ENCODE measurements around the gene SLAMF7. TPM values are rescaled to one million over a fixed set of nuclear protein-coding genes. Genes with fewer than 3 reads are reported as not detected.

Gene SLAMF7
- total and polyA plus RNA-seq, 10 of the 15 experiments (the other 5 are each of a cell fraction or from before 2014, with no cell fraction given) = 66.6 to 284 (median 108) TPM

DNA sequence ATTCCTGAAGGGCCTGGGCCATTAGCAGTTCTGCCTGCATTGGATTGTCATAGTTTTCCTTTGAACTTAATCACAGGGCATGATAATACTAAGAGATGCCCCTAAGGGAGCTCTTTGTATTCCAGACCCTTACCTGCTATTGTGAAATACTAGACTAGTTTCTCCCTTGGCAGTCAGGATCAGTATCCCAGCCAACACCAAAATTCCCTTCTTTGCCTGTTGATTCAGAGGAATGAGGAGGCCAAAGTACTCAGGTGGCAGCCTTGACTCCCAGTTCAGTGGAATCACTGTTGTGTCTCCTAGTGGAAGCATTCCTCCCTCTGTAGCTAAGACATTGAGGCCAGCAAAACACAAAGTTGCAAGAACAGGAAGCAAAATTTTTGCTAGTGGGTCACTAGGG is 20.7 kb downstream of the SLAMF7 start:
- intact Hi-C loops (cut with micrococcal nuclease; ENCODE audit: unreplicated experiment) = no loop called here
- in situ Hi-C loops (cut with MboI) = no loop called here
- no TSS peak for BruUV-seq (replicated peaks)

GRCh38 chr1:160761046-160761445 is 22.0 kb downstream of the SLAMF7 start:
- in situ Hi-C loops (cut with MboI) = no loop called here
- no peak overlapping the region for H2AFZ ChIP-seq (ENCODE audit: control insufficient read depth, low read depth, low read length)
- FAIRE-seq = no peak
- WGBS (ENCODE audit: insufficient coverage, insufficient replicate concordance, low lambda C conversion rate, missing lambda C conversion rate) = 76% methylated on average over 4 of the region's 4 CpGs
- peaks cover 9% of the 10 kb centered on the region for H3K4me1 ChIP-seq (ENCODE audit: control insufficient read depth, insufficient read depth, low read length)
- ChIA-PET POLR2A (interaction anchor here (1.4 kb wide), 1 partner anchor 22 kb away, joined by 3 read pairs; the partner anchor contains the start of gene SLAMF7), SMC1A (ENCODE audit: uncharacterized antibody, unreplicated experiment) (interaction anchor here (0.5 to 14.2 kb wide), 4 partner anchors 6 to 45 kb away, joined by 3 to 301 read pairs (median 56); no protein-coding TSS in a partner anchor), RAD21 (ENCODE audit: unreplicated experiment) (interaction anchor here (1.6 kb wide), 1 partner anchor 17 kb away, joined by 3 read pairs; no protein-coding TSS in a partner anchor), CTCF (interaction anchor here (1.6 to 2.6 kb wide), 3 partner anchors 7 to 16 kb away, joined by 3 to 10 read pairs (median 6); no protein-coding TSS in a partner anchor)
- no peak for DNase-seq (ENCODE audit: low read depth, low spot score)
- no peaks in the 10 kb centered on the region for H3K36me3 ChIP-seq (ENCODE audit: control insufficient read depth in 2 of 2, insufficient read depth in 2 of 2, low read length in 1 of 2)
- intact Hi-C loops (cut with micrococcal nuclease; ENCODE audit: unreplicated experiment) = no loop called here
- no peaks in the 10 kb centered on the region for H3K79me2 ChIP-seq (ENCODE audit: control insufficient read depth, insufficient read depth, low read length)
- no peaks in the 10 kb centered on the region; the same call in 2 of the 3 replicates for H3K9me3 ChIP-seq (replicated peaks; ENCODE audit: control insufficient read depth, insufficient read depth, low read length)
- no peak overlapping the region for H3K4me2 ChIP-seq (ENCODE audit: control insufficient read depth, insufficient read depth)
- no peaks in the 10 kb centered on the region for H4K20me1 ChIP-seq (ENCODE audit: control insufficient read depth, insufficient read depth)
- no peak overlapping the region for H3K9ac ChIP-seq (ENCODE audit: control insufficient read depth, insufficient read depth, low read length)
- BruUV-seq (replicated peaks) = no TSS peak
- no peak for TF ChIP-seq EED (IDR thresholded peaks at IDR 0.05; ENCODE audit: low read depth)
- no peak overlapping the region for H3K4me3 ChIP-seq
- H3K27ac ChIP-seq (ENCODE audit: control insufficient read depth, insufficient read depth) = no peak overlapping the region
- no peaks in the 10 kb centered on the region for H3K27me3 ChIP-seq (replicated peaks in 1 of 2; ENCODE audit: control insufficient read depth in 2 of 2, insufficient read depth in 2 of 2, low read length in 1 of 2)
- ATAC-seq = no peak

More for the DNA sequence above, 20.7 kb downstream of the SLAMF7 start:
- ChIA-PET CTCF (interaction anchor here (0.6 to 6.0 kb wide), 3 partner anchors 8 to 19 kb away, joined by 4 to 42 read pairs (median 4); no protein-coding TSS in a partner anchor), SMC1A (ENCODE audit: uncharacterized antibody, unreplicated experiment) (interaction anchor here (0.8 to 9.8 kb wide), 4 partner anchors 8 to 21 kb away, joined by 3 to 109 read pairs (median 6); no protein-coding TSS in a partner anchor), RAD21 (ENCODE audit: unreplicated experiment) (interaction anchor here (1.6 to 2.0 kb wide), 2 partner anchors 8 to 16 kb away, joined by 3 to 8 read pairs; no protein-coding TSS in a partner anchor), POLR2A (interaction anchor here (1.2 kb wide), 1 partner anchor 10 kb away, joined by 4 read pairs; no protein-coding TSS in a partner anchor)
- H3K27ac ChIP-seq (ENCODE audit: control insufficient read depth, insufficient read depth) = no peak overlapping the region
- H2AFZ ChIP-seq (ENCODE audit: control insufficient read depth, low read depth, low read length) = no peak overlapping the region
- H3K27me3 ChIP-seq (replicated peaks in 1 of 2; ENCODE audit: control insufficient read depth in 2 of 2, insufficient read depth in 2 of 2, low read length in 1 of 2) = no peaks in the 10 kb centered on the region
- TF ChIP-seq ZNF622 (IDR thresholded peaks at IDR 0.05) = no peak
- no peak for TF ChIP-seq TCF3 (IDR thresholded peaks at IDR 0.05; ENCODE audit: borderline replicate concordance, insufficient read depth, low read depth, low read length)
- TF ChIP-seq PML (IDR thresholded peaks at IDR 0.05; ENCODE audit: low read length) = no peak
- TF ChIP-seq CBX3 (IDR thresholded peaks at IDR 0.05; ENCODE audit: borderline replicate concordance, low read depth) = no peak
- H3K9ac ChIP-seq (ENCODE audit: control insufficient read depth, insufficient read depth, low read length) = no peak overlapping the region
- no peak for DNase-seq (ENCODE audit: low read depth, low spot score)
- H3K36me3 ChIP-seq (ENCODE audit: control insufficient read depth in 2 of 2, insufficient read depth in 2 of 2, low read length in 1 of 2) = no peaks in the 10 kb centered on the region
- H3K4me2 ChIP-seq (ENCODE audit: control insufficient read depth, insufficient read depth) = no peak overlapping the region
- no peaks in the 10 kb centered on the region for H4K20me1 ChIP-seq (ENCODE audit: control insufficient read depth, insufficient read depth)
- H3K4me1 ChIP-seq (ENCODE audit: control insufficient read depth, insufficient read depth, low read length) = peaks cover 17% of the 10 kb centered on the region
- FAIRE-seq = no peak
- no peaks in the 10 kb centered on the region for H3K79me2 ChIP-seq (ENCODE audit: control insufficient read depth, insufficient read depth, low read length)
- no peak overlapping the region for H3K4me3 ChIP-seq
- no peak for ATAC-seq
- H3K9me3 ChIP-seq (replicated peaks; ENCODE audit: control insufficient read depth, insufficient read depth, low read length) = no peaks in the 10 kb centered on the region; the same call in 2 of the 3 replicates

All from GM12878 (cell line).